ENCODE data around the gene SCRN2. TPM values are rescaled to one million over a fixed set of nuclear protein-coding genes. Genes with fewer than 3 reads are reported as not detected.

The SCRN2 gene
- total and polyA plus RNA-seq, 2 of the 13 experiments (the other 11 are each of a cell fraction or from before 2014, with no cell fraction given), result 21.7 to 29.5 TPM

DNA sequence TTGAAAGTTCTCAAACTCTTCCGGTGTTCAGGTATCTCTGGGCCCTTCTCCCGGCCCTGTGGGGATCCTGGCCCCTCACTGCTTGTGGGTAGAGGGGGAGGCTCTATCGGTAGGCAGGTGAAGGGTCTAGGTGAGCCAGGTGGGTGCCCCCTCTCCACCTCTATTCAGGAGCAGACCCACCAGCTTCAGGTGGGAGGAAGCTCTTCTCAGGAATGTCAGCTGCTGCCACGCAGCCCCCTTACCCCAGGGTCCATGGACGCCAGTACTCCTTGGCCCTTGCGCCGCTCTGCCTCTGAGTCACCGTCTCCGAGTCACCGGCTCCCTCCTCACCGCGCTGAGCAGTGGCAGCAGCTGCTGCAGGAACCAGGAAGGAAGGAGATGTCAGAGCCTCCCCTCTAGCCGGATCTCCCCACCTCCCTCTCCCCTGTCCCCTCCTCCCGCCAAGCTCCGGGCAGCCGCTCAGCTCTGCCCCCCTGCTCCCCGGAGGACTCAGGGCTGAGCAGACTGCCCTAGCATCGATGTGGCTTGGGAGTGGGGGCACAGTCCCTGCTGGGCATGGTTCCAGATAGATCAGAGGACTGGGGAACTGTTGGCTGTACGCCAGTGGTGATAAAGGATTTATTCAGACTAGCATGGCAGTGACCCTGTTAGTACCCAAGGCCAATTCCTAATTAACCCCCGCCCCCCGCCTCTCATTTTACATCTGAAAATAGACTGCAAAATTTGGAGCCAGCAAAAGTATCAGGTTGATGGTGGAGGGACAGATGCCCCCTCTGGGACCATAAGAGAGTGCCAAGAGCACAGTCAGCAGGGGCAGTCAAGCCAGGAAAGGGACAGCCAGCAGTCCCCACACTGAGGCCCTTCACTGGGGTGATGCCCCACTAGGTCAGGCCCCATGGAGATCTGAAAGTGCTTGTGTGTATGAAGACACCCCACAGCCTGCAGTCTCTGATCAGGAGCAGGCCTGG is 19.4 kb downstream of the SCRN2 start, which contains the start of gene OSBPL7 (continued):
- TF ChIP-seq ZNF619 (CRISPR knock-in tag; IDR thresholded peaks at IDR 0.05) (no peak), SAFB2 (CRISPR knock-in tag; IDR thresholded peaks at IDR 0.05; ENCODE audit: borderline replicate concordance, low read depth) (peak; percentile 83; the same call in 1 of the 2 replicates), PRDM10 (CRISPR knock-in tag; IDR thresholded peaks at IDR 0.05; ENCODE audit: low read depth) (peak; percentile 62; the same call in 1 of the 2 replicates), CBX5 (CRISPR knock-in tag; IDR thresholded peaks at IDR 0.05; ENCODE audit: borderline replicate concordance) (0 out of 2 replicates have a peak, but pooled peaks have one; percentile 40), SMAD3 (CRISPR knock-in tag; IDR thresholded peaks at IDR 0.05) (peak; percentile 50; the same call in 1 of the 2 replicates), DR1 (CRISPR knock-in tag; IDR thresholded peaks at IDR 0.05) (peak; percentile 43; the same call in 1 of the 2 replicates), NFKBIZ (CRISPR knock-in tag; IDR thresholded peaks at IDR 0.05) (peak; percentile 67; the same call in 1 of the 2 replicates), HOXD1 (CRISPR knock-in tag; IDR thresholded peaks at IDR 0.05) (0 out of 2 replicates have a peak, but pooled peaks have one; percentile 23), ZNF784 (CRISPR knock-in tag; IDR thresholded peaks at IDR 0.05; ENCODE audit: borderline replicate concordance) (peak; percentile 77; the same call in 1 of the 2 replicates), TAF1 (CRISPR knock-in tag; IDR thresholded peaks at IDR 0.05) (peak; percentile 73), ZNF335 (CRISPR knock-in tag; IDR thresholded peaks at IDR 0.05) (peak; percentile 53; the same call in 1 of the 2 replicates), ZNF687 (CRISPR knock-in tag; IDR thresholded peaks at IDR 0.05) (peak; percentile 83)
- TF ChIP-seq, protein P1, sequence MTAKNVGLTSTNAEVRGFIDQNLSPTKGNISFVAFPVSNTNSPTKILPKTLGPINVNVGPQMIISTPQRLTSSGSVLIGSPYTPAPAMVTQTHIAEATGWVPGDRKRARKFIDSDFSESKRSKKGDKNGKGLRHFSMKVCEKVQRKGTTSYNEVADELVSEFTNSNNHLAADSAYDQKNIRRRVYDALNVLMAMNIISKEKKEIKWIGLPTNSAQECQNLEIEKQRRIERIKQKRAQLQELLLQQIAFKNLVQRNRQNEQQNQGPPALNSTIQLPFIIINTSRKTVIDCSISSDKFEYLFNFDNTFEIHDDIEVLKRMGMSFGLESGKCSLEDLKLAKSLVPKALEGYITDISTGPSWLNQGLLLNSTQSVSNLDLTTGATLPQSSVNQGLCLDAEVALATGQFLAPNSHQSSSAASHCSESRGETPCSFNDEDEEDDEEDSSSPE (CRISPR knock-in tag; IDR thresholded peaks at IDR 0.05), result peak; percentile 80
- TF ChIP-seq, protein P2, sequence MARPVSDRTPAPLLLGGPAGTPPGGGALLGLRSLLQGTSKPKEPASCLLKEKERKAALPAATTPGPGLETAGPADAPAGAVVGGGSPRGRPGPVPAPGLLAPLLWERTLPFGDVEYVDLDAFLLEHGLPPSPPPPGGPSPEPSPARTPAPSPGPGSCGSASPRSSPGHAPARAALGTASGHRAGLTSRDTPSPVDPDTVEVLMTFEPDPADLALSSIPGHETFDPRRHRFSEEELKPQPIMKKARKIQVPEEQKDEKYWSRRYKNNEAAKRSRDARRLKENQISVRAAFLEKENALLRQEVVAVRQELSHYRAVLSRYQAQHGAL (CRISPR knock-in tag; IDR thresholded peaks at IDR 0.05; ENCODE audit: not compliant biosample characterization), result no peak
- TF ChIP-seq, protein P3, sequence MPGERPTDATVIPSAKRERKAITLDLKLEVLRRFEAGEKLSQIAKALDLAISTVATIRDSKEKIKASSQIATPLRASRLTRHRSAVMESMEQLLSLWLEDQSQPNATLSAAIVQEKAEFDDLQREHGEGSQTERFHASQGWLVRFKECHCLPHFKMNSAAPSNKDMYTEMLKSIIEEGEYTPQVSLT (CRISPR knock-in tag; IDR thresholded peaks at IDR 0.05; ENCODE audit: borderline replicate concordance, low read depth), result no peak

All from HepG2 (cell line).